Choroid plexus epithelial cell (primary cell): ENCODE measurements around the gene SLC4A7.
"Not testable (repeated sequence)": the region's sequence is repeated elsewhere in the genome, so short reads cannot be mapped to it uniquely, and the experiment has no call there.

Source experiments
- DNase-seq: peaks from one replicate; pipeline ENCODE4 v3.0.0-alpha.2; 2010; ENCODE audit warnings: low read depth
- H3K4me3 ChIP-seq: 2 replicates; pipeline ENCODE4 v1.5.1; 2011; ENCODE audit warnings: low read depth, mild to moderate bottlenecking, control low read depth, low read length, moderate library complexity
- TF ChIP-seq, protein P1 (sequence below): conservative IDR thresholded peaks from 2 replicates; pipeline ENCODE4 v1.5.1; 2011; ENCODE audit warnings: low read depth, mild to moderate bottlenecking, control low read depth, inconsistent platforms, low read length, moderate library complexity

SLC4A7 gene

DNA sequence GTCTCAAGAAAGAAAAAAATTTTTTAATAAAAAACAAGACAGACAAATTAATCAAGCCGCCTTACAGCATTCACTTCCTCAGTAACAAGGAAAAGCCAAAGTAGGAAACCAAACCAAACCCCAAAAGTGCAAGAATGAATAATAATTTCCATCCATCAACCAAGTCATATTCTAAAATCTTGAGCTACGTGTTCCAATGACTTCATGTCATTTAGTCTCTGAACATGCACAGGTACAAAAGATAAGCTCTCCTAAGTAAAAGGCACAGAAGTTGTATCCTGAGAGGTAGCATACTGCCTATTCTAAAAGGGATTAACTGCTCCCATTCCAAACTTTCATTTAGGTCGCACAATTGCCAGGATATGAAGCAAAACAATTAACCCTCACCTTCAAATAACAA is 29.7 kb downstream of the SLC4A7 start:
- no peak for DNase-seq
- no peak overlapping the region for H3K4me3 ChIP-seq
- TF ChIP-seq, protein P1, sequence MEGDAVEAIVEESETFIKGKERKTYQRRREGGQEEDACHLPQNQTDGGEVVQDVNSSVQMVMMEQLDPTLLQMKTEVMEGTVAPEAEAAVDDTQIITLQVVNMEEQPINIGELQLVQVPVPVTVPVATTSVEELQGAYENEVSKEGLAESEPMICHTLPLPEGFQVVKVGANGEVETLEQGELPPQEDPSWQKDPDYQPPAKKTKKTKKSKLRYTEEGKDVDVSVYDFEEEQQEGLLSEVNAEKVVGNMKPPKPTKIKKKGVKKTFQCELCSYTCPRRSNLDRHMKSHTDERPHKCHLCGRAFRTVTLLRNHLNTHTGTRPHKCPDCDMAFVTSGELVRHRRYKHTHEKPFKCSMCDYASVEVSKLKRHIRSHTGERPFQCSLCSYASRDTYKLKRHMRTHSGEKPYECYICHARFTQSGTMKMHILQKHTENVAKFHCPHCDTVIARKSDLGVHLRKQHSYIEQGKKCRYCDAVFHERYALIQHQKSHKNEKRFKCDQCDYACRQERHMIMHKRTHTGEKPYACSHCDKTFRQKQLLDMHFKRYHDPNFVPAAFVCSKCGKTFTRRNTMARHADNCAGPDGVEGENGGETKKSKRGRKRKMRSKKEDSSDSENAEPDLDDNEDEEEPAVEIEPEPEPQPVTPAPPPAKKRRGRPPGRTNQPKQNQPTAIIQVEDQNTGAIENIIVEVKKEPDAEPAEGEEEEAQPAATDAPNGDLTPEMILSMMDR: no peak

DNA sequence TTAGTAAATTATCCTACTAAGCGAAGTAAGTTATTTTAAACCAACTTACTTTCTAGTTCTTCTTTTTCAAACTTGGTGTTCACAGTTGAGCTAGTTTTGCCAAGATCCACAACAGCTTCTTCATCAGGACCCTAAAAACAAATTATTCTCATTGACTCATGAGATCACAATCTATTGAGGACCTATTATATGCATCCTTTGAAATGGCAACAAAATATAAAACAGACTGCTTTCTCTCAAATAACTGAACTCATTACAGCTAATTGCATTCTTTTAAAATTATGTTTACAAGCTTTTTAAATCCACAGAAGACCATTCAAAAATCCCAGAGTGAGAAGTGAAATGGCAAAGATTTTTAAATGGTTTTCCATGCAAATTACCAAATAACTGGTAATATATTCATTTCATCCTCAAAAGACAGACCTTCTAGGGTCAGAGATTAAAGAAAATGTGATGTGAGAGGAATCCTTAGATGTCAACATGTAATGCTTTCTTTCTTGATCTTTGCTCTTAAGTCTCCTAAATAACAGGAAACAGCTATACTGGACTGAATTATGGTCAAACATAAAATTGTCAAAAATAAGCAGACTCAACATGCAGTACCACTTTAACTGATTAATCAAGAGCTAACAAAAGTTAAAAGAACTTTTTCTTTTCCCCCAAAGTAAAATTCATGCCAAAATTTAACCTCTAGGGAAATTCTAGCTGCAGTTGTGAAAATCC is 31.7 kb downstream of the SLC4A7 start:
- TF ChIP-seq, protein P1: no peak
- H3K4me3 ChIP-seq: no peak overlapping the region
- no peak for DNase-seq

DNA sequence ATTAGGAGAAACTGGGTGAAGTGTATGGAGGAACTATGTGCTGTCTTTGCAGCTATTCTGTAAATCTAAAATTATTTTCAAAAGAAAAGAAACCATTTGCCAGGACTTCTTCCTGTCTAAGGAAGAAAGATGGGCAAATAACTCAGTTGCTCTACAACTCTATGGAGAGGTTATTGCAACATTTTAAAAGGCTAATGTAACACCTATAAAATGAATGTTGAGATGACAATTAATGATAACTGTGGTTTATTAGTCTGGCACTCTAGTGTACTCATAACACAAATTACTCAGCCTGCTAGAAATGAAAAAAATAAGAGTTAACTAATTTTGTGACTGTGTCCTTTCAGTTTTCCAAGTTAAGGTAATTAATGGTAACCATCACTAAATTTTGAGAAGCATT is 32.3 kb downstream of the SLC4A7 start:
- TF ChIP-seq, protein P1: no peak
- H3K4me3 ChIP-seq: no peak overlapping the region
- DNase-seq: no peak

DNA sequence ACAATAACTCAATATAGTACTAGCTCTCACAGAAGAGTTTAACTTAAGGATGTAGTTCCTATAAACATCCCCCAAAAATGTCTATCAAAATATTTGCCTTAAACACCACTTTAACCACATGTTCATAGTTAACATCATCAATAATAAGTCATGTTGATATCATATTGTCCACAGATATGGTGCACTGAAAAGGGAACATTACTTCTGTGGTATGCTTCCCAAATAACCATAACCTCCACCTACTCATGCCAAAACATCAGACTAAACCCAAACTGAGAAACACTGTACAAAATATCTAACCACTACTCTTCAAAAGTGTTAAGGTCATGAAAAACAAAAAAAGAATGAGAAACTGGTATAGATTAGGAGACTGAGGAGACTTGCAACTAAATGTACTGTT is 32.9 kb downstream of the SLC4A7 start:
- no peak for DNase-seq
- H3K4me3 ChIP-seq: no peak overlapping the region
- TF ChIP-seq, protein P1: no peak

DNA sequence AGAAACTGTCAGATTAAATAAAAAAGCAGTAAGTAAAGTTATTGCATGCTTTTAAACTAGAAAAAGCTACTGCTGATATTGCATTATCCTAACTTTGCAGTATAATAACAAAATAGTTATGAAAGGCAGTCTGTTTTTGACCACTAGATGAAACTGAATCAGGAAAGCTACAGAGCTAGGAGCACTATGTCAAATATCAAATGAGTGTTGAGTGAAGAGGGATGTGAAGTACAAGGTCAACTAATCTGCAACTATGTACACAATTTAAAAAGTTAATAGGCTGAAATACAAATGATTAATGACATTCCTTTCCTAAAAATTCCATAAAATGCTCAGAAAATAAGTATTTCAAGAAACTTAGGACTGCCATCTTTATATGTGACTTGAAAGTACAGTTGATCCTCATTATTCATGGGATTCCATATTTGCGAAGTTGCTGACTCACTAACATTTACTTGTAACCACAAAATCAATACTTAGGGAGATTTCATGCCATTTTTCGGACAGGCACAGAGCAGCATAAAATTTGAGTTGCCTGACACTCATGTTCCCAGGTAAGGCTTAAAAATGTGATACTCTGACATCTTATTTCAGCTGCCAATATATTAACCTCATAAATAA is 34.5 kb downstream of the SLC4A7 start:
- TF ChIP-seq, protein P1: no peak
- H3K4me3 ChIP-seq: no peak overlapping the region
- DNase-seq: no peak

DNA sequence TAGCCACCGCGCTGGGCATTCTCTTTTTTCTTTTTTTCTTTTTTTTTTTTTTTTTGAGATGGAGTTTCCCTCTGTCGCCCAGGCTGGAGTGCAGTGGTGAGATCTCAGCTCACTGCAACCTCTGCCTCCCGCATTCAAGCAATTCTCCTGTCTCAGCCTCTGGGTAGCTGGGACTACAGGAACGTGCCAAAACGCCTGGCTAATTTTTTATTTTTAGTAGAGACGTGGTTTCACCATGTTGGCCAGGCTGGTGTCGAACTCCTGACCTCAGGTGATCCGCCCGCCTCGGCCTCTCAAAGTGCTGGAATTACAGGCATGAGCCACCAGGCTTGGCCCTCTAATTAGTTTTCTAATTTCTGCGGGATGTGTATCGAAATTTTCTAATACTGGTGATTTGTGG is 41.2 kb downstream of the SLC4A7 start:
- DNase-seq, H3K4me3 ChIP-seq: not testable (repeated sequence)

DNA sequence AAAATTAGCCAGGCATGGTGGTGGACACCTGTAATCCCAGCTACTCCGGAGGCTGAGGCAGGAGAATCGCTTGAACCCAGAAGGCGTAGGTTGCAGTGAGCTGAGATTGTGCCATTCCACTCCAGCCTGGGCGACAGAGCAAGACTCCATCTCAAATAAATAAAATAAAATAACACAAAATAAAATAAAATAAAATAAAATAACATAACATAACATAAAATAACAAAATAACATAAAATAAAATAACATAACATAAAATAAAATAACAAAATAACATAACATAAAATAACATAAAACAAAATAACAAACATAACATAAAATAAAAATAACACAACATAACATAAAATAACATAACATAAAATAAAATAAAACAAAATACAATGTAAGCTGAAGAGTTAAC is 45.8 kb downstream of the SLC4A7 start:
- not testable (repeated sequence) for DNase-seq, H3K4me3 ChIP-seq

DNA sequence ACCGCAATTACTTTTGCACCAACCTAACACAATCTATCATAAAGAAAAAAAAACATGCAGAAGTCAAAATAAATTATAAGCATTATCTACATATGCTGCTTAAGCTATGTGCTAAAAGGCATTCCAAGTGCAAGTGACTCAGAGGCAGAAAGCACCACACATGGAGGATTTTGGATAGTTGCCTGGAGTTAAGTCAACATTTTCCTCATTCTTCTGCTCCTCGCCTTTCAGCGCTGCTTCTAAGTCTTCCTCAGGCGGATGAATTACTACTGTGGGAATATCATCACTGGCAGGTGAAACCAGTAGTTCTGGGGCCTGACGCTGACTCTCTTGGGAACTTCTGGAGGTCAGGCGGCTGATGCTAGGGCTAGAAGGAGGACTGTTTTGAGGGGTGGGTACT is 53.1 kb downstream of the SLC4A7 start:
- TF ChIP-seq, protein P1: no peak
- DNase-seq: peak; percentile 99
- H3K4me3 ChIP-seq: no peak overlapping the region
